GM18858 (cell line): ENCODE measurements around the gene ISG15.

Experiments used
- ATAC-seq: cut with Tn5 transposase; IDR thresholded peaks from one replicate; pipeline ENCODE4 v1.9.1; 2021; ENCODE audit not compliant: unreplicated experiment

Gene ISG15

GRCh38 chr1:1013105-1013921, at the start of gene ISG15:
Gene ISG15, plus strand, starts transcription at chr1:1013497. Its CDS starts 77 bp downstream, at chr1:1013574.
- no peak for ATAC-seq

GRCh38 chr1:963746-964525, 49.4 kb upstream of the ISG15 start:
- ATAC-seq, result no peak

- ATAC-seq, result no peak
These were observed 48.4 kb upstream of the ISG15 start for GRCh38 chr1:964691-965525.

GRCh38 chr1:965526-966134, 47.7 kb upstream of the ISG15 start:
- no peak for ATAC-seq

GRCh38 chr1:966135-966703, 47.1 kb upstream of the ISG15 start, which contains the start of gene PLEKHN1:
Gene PLEKHN1, plus strand, starts transcription at chr1:966482. Its CDS starts 50 bp downstream, at chr1:966532.
- ATAC-seq, result no peak

- no peak for ATAC-seq
These were observed 46.5 kb upstream of the ISG15 start for GRCh38 chr1:966704-967300.

GRCh38 chr1:967466-968343, 45.6 kb upstream of the ISG15 start:
- no peak for ATAC-seq

GRCh38 chr1:969260-969855, 43.9 kb upstream of the ISG15 start:
- no peak for ATAC-seq

- no peak for ATAC-seq
These were observed 42.9 kb upstream of the ISG15 start for GRCh38 chr1:970242-970972.

- no peak for ATAC-seq
These were observed 42.1 kb upstream of the ISG15 start for GRCh38 chr1:970973-971730.

- ATAC-seq, result no peak
These were observed 41.4 kb upstream of the ISG15 start for GRCh38 chr1:971751-972506.

- ATAC-seq, result no peak
These were observed 40.4 kb upstream of the ISG15 start for GRCh38 chr1:972726-973458.

- no peak for ATAC-seq
These were observed 39.6 kb upstream of the ISG15 start for GRCh38 chr1:973459-974292.

- ATAC-seq, result no peak
These were observed 39.0 kb upstream of the ISG15 start for GRCh38 chr1:974293-974640.

- ATAC-seq, result no peak
These were observed 38.5 kb upstream of the ISG15 start for GRCh38 chr1:974687-975328.
